Hindlimb muscle (tissue), 1 donor: ENCODE data around the gene SHCBP1L. TPM values are rescaled to one million over a fixed set of nuclear protein-coding genes. Genes with fewer than 3 reads are reported as not detected.
"Not testable (repeated sequence)": the region's sequence is repeated elsewhere in the genome, so short reads cannot be mapped to it uniquely, and the experiment has no call there.

ENCODE experiments used
- DNase-seq: peaks from one replicate; pipeline ENCODE4 v3.0.0-alpha.2; 2013
- polyA plus RNA-seq: library from polyadenylated mRNA; unstranded; fragments of 120-200 nt; gene quantifications from one replicate; pipeline ENCODE4 v1.2.1, GENCODE V29; 2013; ENCODE audit not compliant: insufficient read length

Gene SHCBP1L
- polyA plus RNA-seq, 1 donor, result 0.19 TPM

DNA sequence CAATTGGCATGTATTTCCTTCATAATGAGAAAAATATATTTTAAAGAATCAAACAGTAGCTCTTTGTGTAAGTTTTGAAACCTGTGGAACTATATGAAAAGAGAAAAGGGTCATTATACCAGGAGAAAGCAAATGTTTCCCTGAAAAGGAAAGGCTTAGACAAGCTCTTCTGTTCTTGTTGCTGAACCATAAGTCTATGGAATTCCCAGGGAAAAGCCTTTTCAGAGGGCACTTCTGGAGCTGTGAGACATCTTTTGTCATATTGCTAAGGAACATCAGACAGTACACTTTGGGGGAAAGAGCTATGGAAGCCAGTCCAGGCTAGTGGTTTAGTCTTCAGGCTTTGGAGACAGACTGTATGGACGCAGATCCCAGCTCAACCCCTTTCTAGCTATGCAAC, 12.1 kb upstream of the SHCBP1L start:
- no peak for DNase-seq

- DNase-seq, result peak; percentile 82
Observed at GRCh38 chr1:182962554-182963115, 9.7 kb upstream of the SHCBP1L start.

DNA sequence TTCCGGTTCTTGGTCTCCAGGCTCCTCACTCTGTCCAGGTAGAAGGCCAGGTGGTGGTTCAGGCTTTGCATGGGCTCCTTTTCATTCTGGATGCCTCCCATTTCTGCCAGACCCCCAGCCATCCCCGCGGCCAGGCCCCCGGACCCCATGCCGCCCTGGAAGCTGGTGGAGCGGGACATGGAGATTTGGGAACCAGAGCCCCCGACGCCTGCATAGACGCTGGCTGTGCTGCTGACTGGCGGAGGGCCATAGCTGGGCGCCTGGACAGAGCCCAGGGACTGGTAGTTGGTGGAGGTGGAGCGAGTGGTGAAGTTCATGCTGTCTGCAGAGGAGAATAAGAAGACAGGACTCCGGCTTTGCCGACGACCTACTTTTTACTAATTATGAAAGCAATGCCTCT, 7.1 kb upstream of the SHCBP1L start:
- no peak for DNase-seq

DNA sequence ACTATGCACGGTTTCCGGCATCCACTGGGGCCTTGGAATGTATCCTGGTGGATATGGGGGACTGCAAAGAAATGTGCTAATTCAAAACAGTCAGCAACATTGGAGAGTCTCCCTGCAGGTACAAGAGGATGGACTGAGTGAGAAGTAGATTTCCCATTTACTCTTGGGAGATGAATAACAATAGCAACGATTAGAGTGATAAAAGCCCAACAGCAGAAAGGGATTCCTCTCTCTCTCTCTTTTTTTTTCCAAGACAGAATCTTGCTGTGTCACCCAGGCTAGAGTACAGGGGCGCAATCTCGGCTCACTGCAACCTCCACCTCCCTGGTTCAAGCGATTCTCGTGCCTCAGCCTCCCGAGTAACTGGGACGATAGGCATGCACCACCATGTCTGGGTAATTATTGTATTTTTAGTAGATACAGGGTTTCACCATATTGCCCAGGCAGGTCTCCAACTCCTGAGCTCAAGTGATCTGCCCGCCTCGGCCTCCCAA, 5.0 kb upstream of the SHCBP1L start:
- DNase-seq, result no peak

- DNase-seq, result no peak
Observed at GRCh38 chr1:182956708-182957365, 3.9 kb upstream of the SHCBP1L start.

- no peak for DNase-seq
Observed at GRCh38 chr1:182955596-182956588, 2.9 kb upstream of the SHCBP1L start.

DNA sequence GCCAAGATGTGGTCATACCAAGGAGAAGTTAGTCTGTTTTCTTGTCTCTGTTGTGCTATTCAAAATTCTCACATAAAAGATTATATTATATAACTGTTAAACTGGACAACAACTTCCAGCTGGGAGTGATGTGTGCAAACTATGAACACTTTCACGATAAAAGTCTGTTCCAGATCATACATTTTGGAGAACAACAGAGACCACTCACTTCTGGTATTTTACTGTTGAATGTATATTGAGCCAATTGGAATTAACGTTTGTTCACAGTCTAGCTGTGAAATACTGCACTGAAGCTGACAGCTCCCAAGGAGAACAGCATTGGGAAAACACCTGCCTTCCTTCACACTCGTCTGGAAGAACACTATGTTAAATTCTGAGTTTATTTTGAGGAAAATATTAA, 860 bp upstream of the SHCBP1L start:
- peak; percentile 48 for DNase-seq

GRCh38 chr1:182943336-182943735, 9.6 kb downstream of the SHCBP1L start:
- not testable (repeated sequence) for DNase-seq

- peak; percentile 7 for DNase-seq
Observed at GRCh38 chr1:182942145-182942544, 10.8 kb downstream of the SHCBP1L start.

GRCh38 chr1:182939413-182939812, 13.6 kb downstream of the SHCBP1L start:
- DNase-seq, result no peak

DNA sequence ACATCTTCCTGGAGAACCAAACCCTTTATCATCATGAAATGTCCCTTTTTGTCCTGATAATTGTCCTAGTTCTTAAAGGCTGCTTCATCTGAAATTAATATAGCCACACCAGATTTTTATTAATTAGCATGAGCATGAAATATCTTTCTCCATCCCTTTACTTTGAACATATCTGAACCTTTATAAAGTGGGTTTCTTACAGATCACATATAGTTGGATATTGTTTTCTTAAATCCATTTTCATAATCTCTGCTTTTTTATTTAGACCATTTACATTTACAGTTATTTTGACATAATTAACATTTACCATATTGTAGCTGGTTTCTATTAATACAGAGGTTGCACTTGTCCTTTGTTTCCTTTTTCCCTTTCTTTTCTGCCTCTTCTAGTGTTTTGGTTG, 17.2 kb downstream of the SHCBP1L start:
- DNase-seq, result no peak

- DNase-seq, result no peak
Observed at GRCh38 chr1:182930985-182931384, 22.0 kb downstream of the SHCBP1L start.

- DNase-seq, result no peak
Observed at GRCh38 chr1:182927693-182928433, 25.1 kb downstream of the SHCBP1L start.

DNA sequence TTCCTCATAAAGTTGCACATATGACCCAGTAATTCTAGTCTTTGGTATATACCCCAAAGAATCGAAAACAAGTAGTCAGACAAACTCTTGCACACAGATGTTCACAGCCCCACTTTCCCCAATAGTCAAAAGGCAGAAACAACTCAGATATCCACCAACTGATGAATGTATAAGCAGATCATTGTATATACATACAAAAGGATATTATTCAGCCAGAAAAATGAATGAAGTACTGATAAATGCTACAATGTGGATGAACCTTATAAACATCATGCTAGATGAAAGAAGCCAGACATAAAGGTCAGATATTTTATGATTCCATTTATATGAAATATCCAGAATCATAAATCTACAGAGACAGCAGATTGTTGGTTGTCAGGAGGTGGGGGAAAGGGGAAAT, 27.3 kb downstream of the SHCBP1L start:
- no peak for DNase-seq

DNA sequence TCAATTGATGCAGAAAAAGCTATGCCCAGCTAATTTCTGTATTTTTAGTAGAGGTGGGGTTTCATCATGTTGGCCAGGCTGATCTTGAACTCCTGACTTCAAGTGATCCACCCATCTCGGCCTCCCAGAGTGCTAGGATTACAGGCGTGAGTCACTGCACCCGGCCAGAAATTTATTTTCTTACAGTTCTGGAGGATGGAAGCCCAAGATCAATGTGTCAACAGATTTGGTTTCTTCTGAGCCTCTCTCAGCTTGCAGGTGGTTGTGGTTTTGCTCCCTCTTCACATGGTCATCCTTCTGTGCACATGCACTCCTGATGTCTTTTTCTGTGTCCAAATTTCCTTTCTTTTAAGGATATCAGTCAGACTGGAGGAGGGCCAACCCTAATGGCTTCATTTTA, 35.6 kb downstream of the SHCBP1L start:
- no peak for DNase-seq

DNA sequence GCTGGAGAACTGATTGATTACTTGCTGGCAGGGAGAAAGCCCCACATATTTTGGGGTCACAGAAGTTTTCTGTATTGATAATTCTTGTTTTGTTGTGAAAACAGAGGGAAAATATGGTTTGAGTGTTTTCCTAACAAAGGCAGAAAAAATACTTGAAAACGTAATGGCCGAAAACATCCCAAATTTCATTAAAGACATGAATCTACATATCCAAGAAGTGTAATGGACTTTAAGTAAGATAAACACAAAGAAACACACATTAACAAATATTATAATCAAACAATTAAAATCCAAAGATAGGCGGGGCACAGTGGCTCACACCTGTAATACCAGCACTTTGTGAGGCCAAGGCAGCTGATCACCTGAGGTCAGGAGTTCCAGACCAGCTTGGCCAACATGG, 39.6 kb downstream of the SHCBP1L start:
- no peak for DNase-seq

GRCh38 chr1:182910143-182910542, 42.8 kb downstream of the SHCBP1L start:
- no peak for DNase-seq

GRCh38 chr1:182909578-182909977, 43.4 kb downstream of the SHCBP1L start:
- DNase-seq, result no peak

GRCh38 chr1:182905321-182905720, 47.6 kb downstream of the SHCBP1L start:
- no peak for DNase-seq

DNA sequence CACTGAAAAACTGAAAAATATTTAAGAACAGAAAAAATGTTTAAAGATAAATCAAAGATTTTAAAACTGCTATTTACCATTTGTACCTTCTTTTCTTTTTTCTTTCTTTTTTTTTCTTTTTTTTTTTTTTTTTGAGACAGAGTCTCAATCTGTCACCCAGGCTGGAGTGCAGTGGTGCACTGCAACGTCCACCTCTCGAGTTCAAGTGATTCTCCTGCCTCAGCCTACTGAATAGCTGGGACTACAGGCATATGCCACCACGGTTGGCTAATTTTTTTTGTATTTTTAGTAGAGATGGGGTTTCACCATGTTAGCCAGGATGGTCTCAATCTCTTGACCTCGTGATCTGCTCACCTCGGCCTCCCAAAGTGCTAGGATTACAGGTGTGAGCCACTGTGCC, 51.0 kb downstream of the SHCBP1L start:
- DNase-seq, result not testable (repeated sequence)

- no peak for DNase-seq
Observed at GRCh38 chr1:182897696-182898095, 55.3 kb downstream of the SHCBP1L start.

- no peak for DNase-seq
Observed at GRCh38 chr1:182890927-182891610, 61.9 kb downstream of the SHCBP1L start.
